Heart left ventricle (tissue), 16 donors: ENCODE data around the gene GREM2. TPM values are rescaled to one million over a fixed set of nuclear protein-coding genes. Genes with fewer than 3 reads are reported as not detected.

Experiments used
- ATAC-seq, 4 donors: fragments of 200-7000 bp; cut with Tn5 transposase; one replicate each; pipeline ENCODE4 v1.9.1; 2020 to 2022; ENCODE audit warnings: moderate library complexity in 4 of 4, mild to moderate bottlenecking in 3 of 4, moderate number of reproducible peaks in 1 of 4
- DNase-seq, 5 donors: peaks; one replicate each; pipeline ENCODE4 v3.0.0-alpha.2; 2020
- H3K27ac ChIP-seq, 12 donors: fragments of 200-600 bp; sonication (generic) in 4 of 12; one replicate each; pipeline versions ENCODE4 v1.5.0 to v1.8.0; 2016 to 2022; ENCODE audit warnings: mild to moderate bottlenecking in 2 of 12
- H3K27me3 ChIP-seq, 9 donors: fragments of 200-600 bp; sonication (generic) in 2 of 9; one replicate each; pipeline versions ENCODE4 v1.5.1 to v1.8.0; 2016 to 2022; ENCODE audit warnings: mild to moderate bottlenecking in 3 of 9
- H3K36me3 ChIP-seq, 9 donors: fragments of 200-600 bp; sonication (generic) in 2 of 9; one replicate each; pipeline versions ENCODE4 v1.5.0 to v1.8.0; 2018 to 2022; ENCODE audit warnings: mild to moderate bottlenecking in 2 of 9
- H3K4me1 ChIP-seq, 12 donors: fragments of 200-600 bp; sonication (generic) in 4 of 12; one replicate each; pipeline versions ENCODE4 v1.5.0 to v1.8.0; 2016 to 2022; ENCODE audit warnings: mild to moderate bottlenecking in 3 of 12
- H3K4me3 ChIP-seq, 12 donors: fragments of 200-600 bp; sonication (generic) in 4 of 12; one replicate each; pipeline versions ENCODE4 v1.5.0 to v1.8.0; 2017 to 2022; ENCODE audit warnings: mild to moderate bottlenecking in 9 of 12, moderate library complexity in 4 of 12
- H3K9me3 ChIP-seq, 12 donors: fragments of 200-600 bp; sonication (generic) in 4 of 12; one replicate each; pipeline versions ENCODE4 v1.5.0 to v1.8.0; 2016 to 2022; ENCODE audit warnings: mild to moderate bottlenecking in 1 of 12
- CTCF ChIP-seq, 12 donors: fragments of 200-600 bp; sonication (generic) in 4 of 12; IDR thresholded peaks; one replicate each; pipeline versions ENCODE4 v1.5.0 to v1.8.0; 2018 to 2022; ENCODE audit warnings: antibody characterized with exemption in 12 of 12, mild to moderate bottlenecking in 5 of 12
- POLR2A ChIP-seq, 2 donors: fragments of 450-650 bp; IDR thresholded peaks; one replicate each; pipeline ENCODE4 v1.6.1; 2017; ENCODE audit warnings: antibody characterized with exemption in 2 of 2, mild to moderate bottlenecking in 2 of 2, moderate library complexity in 2 of 2
- WGBS, 4 donors: extraction: QIAGEN DNeasy Blood & Tissue Kit in 2 of 4; methylation state at CpG; one replicate each; pipeline versions ENCODE4 v1.1.5 to v1.1.7; 2013 to 2018; 5-methylcytosine and 5-hydroxymethylcytosine counted together
- intact Hi-C, 10 donors: fragments of 100-400 bp; cut with DNase I; formaldehyde crosslinking; loops; one replicate each; pipeline versions ENCODE4 v1.11.1 to v1.14.2; 2022
- polyA plus RNA-seq, 2 donors: library from polyadenylated mRNA; stranded (reverse); fragments of 200-250 nt; gene quantifications; one replicate each; pipeline ENCODE4 v1.2.3, GENCODE V29; 2013
- total RNA-seq, 9 donors: library from RNA; depleted of rRNA in 2 of 9; stranded (reverse); fragments of >200 nt in 2 of 9; fragmentation: NEBNext Ultra II Directional in 3 of 9; extraction: Animal tissue kit (Norgen Biotek cat#: 25700) in 3 of 9; gene quantifications; one replicate each; pipeline versions ENCODE4 v1.1.0 to v1.2.4, GENCODE V29; 2016 to 2023
- donor health status: ischemic (EF 13 %, LVEDD 7.1; RV severe dilation, severe dysfunction).
- donor health status: healthy with polysubstance abuse.
- donor health status: DM: no; HTN: yes; CAD: no.
- donor health status: DM: no; HTN: no; CAD: no.
- donor health status: ischemic (EF 25% LVEDD 6.9; RV normal size, moderate dysfunction).
- donor health status: ischemic (EF 25% LVEDD 5.7; RV mildly dilated, moderate dysfunction).
- donor health status: healthy.
- donor health status: DM: yes; HTN: yes; CAD: no.
- donor health status: ischemic (EF 35%, LVEDD 5.7; RV mildly dilated, moderate dysfunction).
- donor health status: nonischemic (EF 11% LVEDD 7.7; RV severe dilation, severe dysfunction).
- donor health status: DM: yes; HTN: yes; CAD: no.
- donor health status: PGD.
- donor health status: ischemic (EF 29% LVEDD 5.4; RV normal size, mild dysfunction).
- donor health status: nonischemic (EF 23%, LVEDD 6.1; RV moderate dilation, normal function).

GREM2 gene
- total and polyA plus RNA-seq, 11 donors: 0.66 TPM; not detected in 10

GRCh38 chr1:240484804-240485443 is 127.0 kb downstream of the GREM2 start:
- DNase-seq (no peak), ATAC-seq (no peak)
- no peaks in the 10 kb centered on the region for H3K4me1 ChIP-seq
- 73 to 78% (median 75%) methylated on average over 6 of the region's 6 CpGs for whole genome bisulfite sequencing, 4 donors
- no peaks in the 10 kb centered on the region for H3K9me3 ChIP-seq
- H3K27ac ChIP-seq: no peak overlapping the region
- no peak overlapping the region for H3K4me3 ChIP-seq
- intact Hi-C loops: no loop called here
- H3K27me3 ChIP-seq: no peaks in the 10 kb centered on the region
- TF ChIP-seq CTCF (IDR thresholded peaks at IDR 0.05): no peak
- TF ChIP-seq POLR2A (IDR thresholded peaks at IDR 0.05): no peak
- H3K36me3 ChIP-seq: no peaks in the 10 kb centered on the region

DNA sequence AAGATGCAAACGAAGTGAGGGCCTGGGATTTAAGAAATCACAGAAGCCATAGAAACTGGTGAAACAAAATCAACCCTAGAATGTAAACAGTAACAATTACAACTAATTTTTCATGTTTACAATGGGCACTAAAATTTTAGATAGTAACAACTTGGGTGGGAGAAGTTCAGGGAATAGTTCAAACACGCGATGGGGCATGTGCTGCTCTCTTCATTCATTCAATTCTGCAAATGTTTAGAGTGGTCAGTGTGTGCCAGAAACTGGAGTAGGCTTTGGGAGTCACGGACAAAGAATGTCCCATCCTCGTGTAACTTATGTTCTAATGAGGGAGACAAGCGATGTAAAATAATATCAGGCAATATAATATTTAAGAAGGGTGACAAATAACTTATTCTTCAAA is 133.4 kb downstream of the GREM2 start:
- Histone ChIP-seq H3K4me1 (no peaks in the 10 kb centered on the region), H3K27ac (no peak overlapping the region), H3K36me3 (no peaks in the 10 kb centered on the region), H3K9me3 (no peaks in the 10 kb centered on the region), H3K27me3 (no peaks in the 10 kb centered on the region), H3K4me3 (no peak overlapping the region)
- ATAC-seq (no peak), DNase-seq (no peak)
- intact Hi-C loops: no loop called here
- WGBS, 4 donors: 78 to 85% (median 82%) methylated on average over 6 of the region's 6 CpGs
- TF ChIP-seq CTCF (IDR thresholded peaks at IDR 0.05) (no peak), POLR2A (IDR thresholded peaks at IDR 0.05) (no peak)

DNA sequence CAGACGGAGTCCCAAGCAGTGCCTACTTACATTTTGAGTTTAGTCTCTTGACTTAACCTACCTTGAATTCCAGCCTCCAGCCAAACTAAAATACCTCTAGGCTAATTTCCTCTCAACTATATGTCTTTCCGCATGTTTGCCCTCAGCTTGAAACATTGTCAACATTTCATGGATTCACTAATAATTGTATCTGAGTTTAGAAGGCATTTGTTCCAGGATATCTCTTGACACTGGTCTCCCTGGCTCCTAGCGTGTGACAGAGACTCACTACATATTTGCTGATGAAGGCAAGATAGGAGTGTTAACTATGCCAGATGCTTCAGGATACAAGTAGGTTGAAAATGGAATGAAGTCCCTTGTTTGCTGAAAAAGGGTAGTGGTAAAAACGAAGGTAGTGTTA is 136.1 kb downstream of the GREM2 start:
- no peak for TF ChIP-seq CTCF (IDR thresholded peaks at IDR 0.05)
- TF ChIP-seq POLR2A (IDR thresholded peaks at IDR 0.05): no peak
- no peak overlapping the region for H3K27ac ChIP-seq
- H3K4me3 ChIP-seq: no peak overlapping the region
- no peaks in the 10 kb centered on the region for H3K9me3 ChIP-seq
- H3K27me3 ChIP-seq: peaks cover 0 to 4% (median 0%) of the 10 kb centered on the region in 9 donors
- WGBS, 4 donors: 71 to 77% (median 72%) methylated on average over 4 of the region's 4 CpGs
- intact Hi-C loops: no loop called here
- no peak for DNase-seq
- ATAC-seq: no peak
- H3K4me1 ChIP-seq: no peaks in the 10 kb centered on the region
- H3K36me3 ChIP-seq: no peaks in the 10 kb centered on the region

DNA sequence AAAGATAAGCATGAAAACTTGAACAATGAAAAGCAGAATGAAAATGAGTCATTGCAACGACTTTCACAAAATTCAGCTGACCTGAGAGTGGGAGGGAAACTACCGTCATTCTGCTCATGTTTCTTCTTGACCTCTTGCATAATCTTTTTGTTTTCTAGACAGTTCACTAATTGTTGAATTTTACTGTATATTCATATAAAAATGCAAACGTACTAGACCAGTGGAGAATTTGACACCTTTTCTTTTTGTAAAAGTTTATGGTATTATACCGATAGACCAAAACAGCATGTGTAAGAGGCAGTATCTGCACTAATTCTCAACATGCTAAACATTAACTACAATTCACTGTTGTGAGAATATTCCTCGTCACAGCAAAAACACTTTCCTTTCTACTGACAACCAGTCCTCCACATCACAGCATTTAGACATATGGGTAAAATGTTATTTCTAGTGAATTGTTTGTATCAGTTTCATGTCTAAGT is 137.8 kb downstream of the GREM2 start:
- Histone ChIP-seq H3K4me1 (no peaks in the 10 kb centered on the region), H3K27me3 (peaks cover 0 to 4% (median 0%) of the 10 kb centered on the region in 9 donors), H3K36me3 (no peaks in the 10 kb centered on the region), H3K9me3 (no peaks in the 10 kb centered on the region), H3K4me3 (no peak overlapping the region), H3K27ac (no peak overlapping the region)
- TF ChIP-seq POLR2A (IDR thresholded peaks at IDR 0.05) (no peak), CTCF (IDR thresholded peaks at IDR 0.05) (no peak)
- 67 to 73% (median 70%) methylated on average over 5 of the region's 5 CpGs for WGBS, 4 donors
- intact Hi-C loops: no loop called here
- no peak for DNase-seq
- no peak for ATAC-seq
